OCI-LY3 (cell line): ENCODE results near the gene OTULINL.

ENCODE experiments used
- CTCF ChIP-seq: fragments of 200-600, 300-600 bp; sonication (generic); IDR thresholded peaks from 2 replicates; pipeline ENCODE4 v1.5.1; 2014; ENCODE audit warnings: antibody characterized with exemption, low read length, low read depth
- EZH2phosphoT487 ChIP-seq: fragments of 200-600 bp; shearing (Covaris generic); IDR thresholded peaks from 2 replicates; pipeline ENCODE4 v1.6.1; 2018; ENCODE audit warnings: antibody characterized with exemption, mixed run types, low read depth

GRCh38 chr5:14590949-14591348, 9.4 kb downstream of the OTULINL start:
- TF ChIP-seq CTCF (no peak), EZH2phosphoT487 (no peak)
